Muscle layer of colon (tissue), 2 donors: ENCODE measurements around the gene XCL1.
"Not testable (repeated sequence)": the region's sequence is repeated elsewhere in the genome, so short reads cannot be mapped to it uniquely, and the experiment has no call there.

Experiments used
- H3K27ac ChIP-seq: one replicate; pipeline ENCODE4 v1.7.0; 2013; ENCODE audit warnings: low read depth, mild to moderate bottlenecking, low read length, moderate library complexity
- H3K27me3 ChIP-seq, 2 donors: one replicate each; pipeline ENCODE4 v1.7.0; 2013; ENCODE audit warnings: low read length in 2 of 2, mild to moderate bottlenecking in 2 of 2; ENCODE audit not compliant: insufficient read depth in 2 of 2, control insufficient read depth in 1 of 2
- H3K36me3 ChIP-seq: one replicate; pipeline ENCODE4 v1.7.0; 2013; ENCODE audit warnings: mild to moderate bottlenecking, low read length; ENCODE audit not compliant: insufficient read depth
- H3K4me1 ChIP-seq: one replicate; pipeline ENCODE4 v1.7.0; 2013; ENCODE audit warnings: mild to moderate bottlenecking, low read length; ENCODE audit not compliant: insufficient read depth
- H3K4me3 ChIP-seq, 2 donors: one replicate each; pipeline ENCODE4 v1.7.0; 2013; ENCODE audit warnings: low read length in 2 of 2, low read depth in 1 of 2, mild to moderate bottlenecking in 1 of 2, moderate library complexity in 1 of 2
- H3K9ac ChIP-seq: one replicate; pipeline ENCODE4 v1.7.0; 2013; ENCODE audit warnings: low read length
- H3K9me3 ChIP-seq: one replicate; pipeline ENCODE4 v1.7.0; 2013; ENCODE audit warnings: mild to moderate bottlenecking, low read length
- donor health status: abdominal sarcoma.
- donor health status: Adenocarcinoma of cecum.

XCL1 gene

DNA sequence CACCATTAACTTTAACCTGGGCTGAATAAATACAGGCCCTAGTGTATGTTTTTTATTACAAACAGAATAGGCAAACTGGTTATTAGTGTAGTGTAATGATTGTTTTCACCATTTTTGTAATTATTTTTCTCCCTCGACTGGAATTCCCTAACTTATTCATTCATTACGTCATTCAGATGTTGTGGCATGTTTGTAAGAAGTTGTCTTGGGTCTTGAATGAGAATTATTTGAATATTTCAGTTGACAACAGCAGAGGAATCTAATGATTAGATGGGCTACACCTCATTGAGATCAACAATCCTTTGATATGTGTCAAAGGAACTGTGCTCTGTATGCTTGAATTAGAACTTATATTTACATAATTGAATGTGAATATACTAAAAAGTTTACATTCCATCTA lies 12.8 kb downstream of the XCL1 start:
- Histone ChIP-seq H3K36me3 (no peaks in the 10 kb centered on the region), H3K9me3 (no peaks in the 10 kb centered on the region), H3K9ac (no peak overlapping the region), H3K4me1 (peaks cover 11% of the 10 kb centered on the region), H3K27me3 (no peaks in the 10 kb centered on the region), H3K4me3 (no peak overlapping the region), H3K27ac (no peak overlapping the region)

DNA sequence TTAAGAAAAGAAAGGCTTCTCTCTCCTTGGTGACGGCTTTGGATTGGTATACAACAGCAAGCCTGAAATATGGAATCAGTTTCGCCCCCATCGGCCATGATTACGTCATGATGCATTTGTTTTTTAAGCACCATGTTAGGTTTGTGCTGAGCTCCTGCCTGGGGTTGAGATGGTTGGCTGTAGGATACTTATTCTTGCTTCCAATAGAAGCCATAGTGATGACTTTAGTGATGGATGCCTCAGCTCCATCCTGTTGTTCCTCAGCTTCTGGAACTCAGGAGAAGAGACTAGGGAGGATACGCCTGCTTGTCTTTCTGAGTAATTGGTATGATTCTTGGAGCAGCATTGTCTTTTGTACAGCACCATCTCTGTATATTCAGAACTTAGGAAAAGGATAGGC lies 14.7 kb downstream of the XCL1 start:
- Histone ChIP-seq H3K4me3 (no peak overlapping the region), H3K9ac (no peak overlapping the region), H3K9me3 (no peaks in the 10 kb centered on the region), H3K4me1 (no peaks in the 10 kb centered on the region), H3K27me3 (no peaks in the 10 kb centered on the region), H3K36me3 (no peaks in the 10 kb centered on the region), H3K27ac (no peak overlapping the region)

DNA sequence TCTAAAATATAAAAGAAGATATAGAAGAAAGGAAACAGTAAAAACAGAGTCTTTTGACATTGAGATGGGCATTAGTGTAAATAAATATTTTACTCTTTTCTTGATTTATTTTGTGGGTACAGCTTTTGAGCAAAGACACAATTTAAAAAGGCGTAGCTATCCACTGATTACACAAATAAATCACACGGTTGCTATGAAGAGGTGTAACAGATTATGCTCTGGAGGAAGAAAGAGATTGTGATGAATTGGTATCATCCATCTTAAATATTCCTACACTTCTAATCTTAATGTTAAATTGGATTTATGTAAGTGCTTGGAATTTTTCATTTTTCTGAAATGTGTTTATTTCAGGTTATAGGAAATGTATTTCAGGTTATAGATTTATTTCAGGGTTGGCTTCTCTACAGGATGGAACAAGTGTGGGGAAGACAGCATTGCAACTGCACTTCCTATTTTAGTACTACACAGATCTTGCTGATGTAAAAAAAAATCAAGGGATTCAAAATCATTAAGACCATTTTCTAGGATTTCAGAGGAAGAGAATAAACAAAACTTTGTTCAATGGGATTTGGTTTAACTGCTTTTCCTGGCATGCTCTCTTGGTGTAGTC lies 15.3 kb downstream of the XCL1 start:
- no peaks in the 10 kb centered on the region for H3K4me1 ChIP-seq
- H3K27me3 ChIP-seq, result no peaks in the 10 kb centered on the region
- no peak overlapping the region for H3K4me3 ChIP-seq
- no peaks in the 10 kb centered on the region for H3K9me3 ChIP-seq
- no peak overlapping the region for H3K27ac ChIP-seq
- H3K9ac ChIP-seq, result no peak overlapping the region
- H3K36me3 ChIP-seq, result no peaks in the 10 kb centered on the region

DNA sequence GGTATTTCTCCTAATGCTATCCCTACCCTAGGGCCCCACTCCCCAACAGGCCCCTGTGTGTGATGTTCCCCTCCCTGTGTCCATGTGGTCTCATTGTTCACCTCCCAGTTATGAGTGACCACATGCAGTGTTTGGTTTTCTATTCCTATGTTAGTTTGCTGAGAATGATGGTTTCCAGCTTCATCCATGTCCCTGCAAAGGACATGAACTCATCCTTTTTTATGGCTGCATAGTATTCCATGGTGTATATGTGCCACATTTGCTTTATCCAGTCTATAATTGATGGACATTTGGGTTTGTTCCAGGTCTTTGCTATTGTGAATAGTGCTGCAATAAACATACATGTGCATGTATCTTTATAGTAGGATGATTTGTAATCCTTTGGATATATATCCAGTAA lies 19.0 kb downstream of the XCL1 start:
- not testable (repeated sequence) for H3K27me3 ChIP-seq, H3K36me3 ChIP-seq, H3K9ac ChIP-seq

DNA sequence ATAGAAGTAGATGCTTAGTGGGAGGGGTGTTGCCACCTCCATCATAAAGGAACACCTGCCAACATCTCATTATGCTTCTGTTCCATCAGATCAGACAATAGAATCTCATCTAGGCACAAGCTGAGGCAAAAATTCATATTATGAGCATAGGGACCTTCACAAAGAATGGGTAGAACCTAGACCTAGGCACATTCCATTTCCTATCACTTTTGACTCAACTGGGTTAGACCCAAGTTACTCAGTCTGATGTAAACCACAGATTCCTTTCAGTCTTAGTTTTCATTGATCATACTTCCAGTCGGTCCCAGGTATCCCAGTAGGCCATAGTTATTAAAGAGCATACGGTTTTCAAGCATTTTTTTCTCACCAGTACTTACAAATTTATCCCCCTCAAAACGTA lies 21.7 kb downstream of the XCL1 start:
- Histone ChIP-seq H3K27me3 (no peaks in the 10 kb centered on the region), H3K27ac (no peak overlapping the region), H3K9ac (no peak overlapping the region), H3K9me3 (no peaks in the 10 kb centered on the region), H3K4me1 (no peaks in the 10 kb centered on the region), H3K4me3 (no peak overlapping the region), H3K36me3 (no peaks in the 10 kb centered on the region)

More for the DNA sequence above, 19.0 kb downstream of the XCL1 start:
- not testable (repeated sequence) for H3K4me1 ChIP-seq, H3K4me3 ChIP-seq, H3K27ac ChIP-seq, H3K9me3 ChIP-seq

DNA sequence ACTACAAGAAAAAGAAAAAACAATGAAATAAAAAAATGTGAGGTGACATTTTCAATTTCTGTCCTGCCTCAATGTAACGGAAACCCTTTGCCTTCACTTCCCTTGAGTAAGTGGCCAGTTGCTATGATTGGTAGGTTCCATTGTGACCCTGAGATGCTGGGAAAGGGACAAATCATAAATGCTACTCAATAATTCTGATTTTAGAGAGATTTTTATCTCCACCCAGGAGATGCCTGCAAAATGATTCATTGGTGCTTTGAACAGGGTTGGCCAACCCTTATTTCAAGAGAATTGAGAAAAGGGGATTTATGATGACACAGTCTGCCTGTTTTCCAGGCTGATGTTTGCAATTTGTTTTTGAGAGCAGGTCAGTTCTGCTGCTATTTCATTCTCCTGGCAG lies 22.5 kb downstream of the XCL1 start:
- Histone ChIP-seq H3K9ac (no peak overlapping the region), H3K36me3 (no peaks in the 10 kb centered on the region), H3K9me3 (no peaks in the 10 kb centered on the region), H3K27me3 (no peaks in the 10 kb centered on the region), H3K4me3 (no peak overlapping the region), H3K27ac (no peak overlapping the region), H3K4me1 (no peaks in the 10 kb centered on the region)

DNA sequence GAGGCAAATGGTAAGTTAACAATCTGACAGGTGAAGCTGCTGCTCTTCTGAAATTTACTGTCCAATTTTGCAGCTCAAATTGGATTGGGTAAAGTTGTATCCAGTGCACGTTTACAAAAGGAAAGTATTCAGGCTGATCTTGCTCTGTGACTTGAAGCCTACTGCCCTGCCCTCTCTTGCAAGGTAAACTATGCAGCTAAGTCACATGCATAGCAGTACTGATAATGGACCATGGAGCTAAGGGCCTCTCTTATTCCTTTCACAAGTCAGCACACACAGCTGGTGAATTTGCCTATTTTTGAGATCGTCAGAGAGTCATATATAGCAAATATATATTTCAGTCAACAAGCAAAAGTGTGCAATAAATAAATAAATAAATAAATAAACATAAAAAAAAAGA lies 23.2 kb downstream of the XCL1 start:
- H3K27ac ChIP-seq, result no peak overlapping the region

DNA sequence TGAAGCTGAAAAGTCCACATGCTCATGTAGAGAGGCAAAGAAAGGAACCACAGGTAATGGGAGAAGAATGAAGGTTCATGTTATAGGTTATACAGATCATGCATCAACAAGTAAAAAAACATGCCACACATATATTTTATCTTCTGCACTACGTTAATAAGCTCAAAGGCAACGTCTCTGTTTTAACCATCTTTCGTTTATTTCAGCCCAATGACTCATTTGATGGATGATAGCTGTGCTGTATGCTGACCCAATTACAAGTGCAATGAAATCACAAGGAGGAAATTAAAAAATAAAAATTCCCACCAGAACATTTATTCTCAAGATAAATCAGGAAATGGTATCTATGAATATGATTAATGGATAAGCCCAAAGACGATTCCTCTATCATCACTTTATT lies 24.6 kb downstream of the XCL1 start:
- Histone ChIP-seq H3K27ac (no peak overlapping the region), H3K9ac (no peak overlapping the region), H3K36me3 (no peaks in the 10 kb centered on the region), H3K4me3 (no peak overlapping the region), H3K4me1 (no peaks in the 10 kb centered on the region), H3K27me3 (no peaks in the 10 kb centered on the region), H3K9me3 (no peaks in the 10 kb centered on the region)

More for the DNA sequence above, 23.2 kb downstream of the XCL1 start:
- no peak overlapping the region for H3K4me3 ChIP-seq
- H3K36me3 ChIP-seq, result no peaks in the 10 kb centered on the region
- no peaks in the 10 kb centered on the region for H3K27me3 ChIP-seq
- no peak overlapping the region for H3K9ac ChIP-seq
- no peaks in the 10 kb centered on the region for H3K9me3 ChIP-seq
- H3K4me1 ChIP-seq, result no peaks in the 10 kb centered on the region

DNA sequence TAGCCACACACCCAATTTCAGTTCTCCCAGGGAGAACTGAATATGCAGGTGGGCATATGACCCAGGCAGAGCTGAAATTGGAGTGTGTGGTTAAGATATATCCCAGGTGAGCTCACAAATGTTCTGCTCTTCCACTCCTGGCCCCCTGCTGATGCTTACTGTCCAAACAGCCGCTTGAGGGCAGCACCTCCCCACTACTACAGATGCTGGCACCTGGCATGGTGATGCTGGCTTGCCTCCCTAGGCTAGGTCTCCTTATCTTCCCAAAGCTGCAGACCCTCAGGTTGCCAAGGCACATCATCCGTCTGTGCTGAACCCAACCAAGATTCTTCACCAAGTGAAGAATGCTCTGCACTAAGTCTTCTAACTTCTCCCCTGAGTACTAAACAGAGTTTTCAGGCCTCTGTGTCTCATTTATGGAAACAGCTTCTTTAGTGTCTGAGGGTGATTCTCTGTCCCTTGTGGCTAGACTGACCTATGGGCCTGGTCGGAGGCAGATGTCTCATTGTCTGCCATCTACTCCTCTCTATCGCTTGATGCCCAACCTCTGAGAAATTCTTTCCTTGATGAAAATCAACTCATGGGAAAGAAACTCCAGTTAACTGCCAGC lies 27.2 kb downstream of the XCL1 start:
- Histone ChIP-seq H3K36me3 (no peaks in the 10 kb centered on the region), H3K27ac (no peak overlapping the region), H3K4me1 (peaks cover 2% of the 10 kb centered on the region), H3K27me3 (no peaks in the 10 kb centered on the region), H3K9me3 (no peaks in the 10 kb centered on the region), H3K9ac (no peak overlapping the region), H3K4me3 (no peak overlapping the region)

DNA sequence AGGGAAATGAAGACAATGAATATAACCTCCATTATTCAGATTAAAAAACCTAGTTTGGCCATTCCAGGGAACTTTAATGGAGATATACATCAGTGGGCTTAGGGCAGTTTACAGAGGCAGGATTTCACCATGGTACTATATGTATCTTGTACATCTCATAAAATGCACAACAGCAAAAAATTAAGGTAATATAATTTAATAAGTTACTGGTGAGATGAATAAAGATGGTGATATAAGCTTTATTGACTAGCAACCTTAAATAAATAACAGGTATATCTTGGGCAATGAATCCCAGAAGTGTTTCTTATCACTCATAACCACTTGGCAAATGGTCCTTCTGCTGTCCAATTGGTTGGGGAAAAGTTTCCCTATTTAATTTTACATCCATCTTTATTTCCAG lies 29.0 kb downstream of the XCL1 start:
- Histone ChIP-seq H3K9ac (no peak overlapping the region), H3K4me1 (peaks cover 14% of the 10 kb centered on the region), H3K36me3 (no peaks in the 10 kb centered on the region), H3K9me3 (no peaks in the 10 kb centered on the region), H3K4me3 (no peak overlapping the region), H3K27me3 (no peaks in the 10 kb centered on the region), H3K27ac (no peak overlapping the region)

DNA sequence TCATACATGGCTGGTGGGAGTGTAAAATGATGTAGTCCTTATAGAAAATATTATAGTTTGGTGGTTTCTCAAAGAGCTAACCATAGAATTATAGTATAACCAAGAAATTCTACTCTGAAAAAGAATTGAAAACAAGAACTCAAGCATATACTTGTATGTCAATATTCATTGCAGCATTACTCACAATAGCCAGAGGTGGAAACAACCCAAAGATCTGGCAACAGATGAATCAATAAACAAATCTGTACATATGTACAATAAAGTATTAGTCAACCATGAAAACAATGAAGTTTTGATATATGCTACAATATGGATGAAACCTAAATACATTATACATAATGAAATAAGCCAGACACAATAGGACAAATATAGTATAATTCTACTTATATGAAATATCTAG lies 29.7 kb downstream of the XCL1 start:
- Histone ChIP-seq H3K27ac (no peak overlapping the region), H3K36me3 (no peaks in the 10 kb centered on the region), H3K4me3 (no peak overlapping the region), H3K9me3 (no peaks in the 10 kb centered on the region), H3K27me3 (no peaks in the 10 kb centered on the region), H3K4me1 (peaks cover 14% of the 10 kb centered on the region), H3K9ac (no peak overlapping the region)

DNA sequence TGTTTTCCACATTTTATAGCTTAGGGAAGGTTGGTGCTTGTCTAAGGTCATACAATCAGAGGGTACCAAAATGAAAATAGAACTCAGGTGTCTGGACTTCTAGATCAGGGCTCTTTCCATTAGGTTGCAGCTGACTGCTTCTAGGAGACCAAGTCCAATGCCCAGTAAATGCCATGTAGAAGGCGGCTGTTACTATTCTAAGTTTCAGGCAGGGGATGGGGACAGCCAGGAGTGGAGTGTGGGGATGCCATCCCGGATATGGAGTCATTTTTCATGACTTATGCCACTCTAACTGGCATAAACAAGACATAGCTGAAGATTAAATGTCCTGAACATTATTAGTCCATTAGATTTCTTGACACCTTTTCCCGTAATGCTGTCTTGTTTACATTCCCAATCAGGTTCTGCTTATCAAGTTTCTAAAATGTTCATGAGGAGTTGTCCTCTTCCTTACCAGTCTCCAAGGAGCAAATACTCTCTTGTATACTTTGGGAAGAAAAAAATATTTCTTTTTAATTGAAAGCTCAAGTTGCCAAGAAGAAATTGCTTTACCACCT lies 31.5 kb downstream of the XCL1 start:
- no peak overlapping the region for H3K27ac ChIP-seq
- no peaks in the 10 kb centered on the region for H3K27me3 ChIP-seq
- H3K9ac ChIP-seq, result no peak overlapping the region
- no peaks in the 10 kb centered on the region for H3K9me3 ChIP-seq
- H3K4me3 ChIP-seq, result no peak overlapping the region
- no peaks in the 10 kb centered on the region for H3K36me3 ChIP-seq
- H3K4me1 ChIP-seq, result peaks cover 16% of the 10 kb centered on the region
